NCI-H1105 (cell line): Measurements from ENCODE around the gene RPS21.
"Not testable (repeated sequence)": the region's sequence is repeated elsewhere in the genome, so short reads cannot be mapped to it uniquely, and the experiment has no call there.

Source experiments
- DNase-seq: peaks from one replicate; lab custom pipeline; 2025; lab: John Stamatoyannopoulos, UW

RPS21 gene

DNA sequence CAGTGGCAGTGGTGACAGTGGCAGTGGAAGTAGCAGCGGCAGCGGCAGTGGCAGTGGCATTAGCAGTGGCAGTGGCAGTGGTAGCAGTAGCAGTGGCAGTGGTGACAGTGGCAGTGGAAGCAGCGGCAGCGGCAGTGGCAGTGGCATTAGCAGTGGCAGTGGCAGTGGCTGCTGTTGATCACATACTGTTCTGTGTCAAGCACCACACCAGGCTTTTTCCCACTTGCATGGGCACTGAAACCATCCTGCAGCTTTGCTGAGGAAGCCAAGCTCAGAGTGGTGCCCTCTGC is 39.1 kb downstream of the RPS21 start:
- not testable (repeated sequence) for DNase-seq

DNA sequence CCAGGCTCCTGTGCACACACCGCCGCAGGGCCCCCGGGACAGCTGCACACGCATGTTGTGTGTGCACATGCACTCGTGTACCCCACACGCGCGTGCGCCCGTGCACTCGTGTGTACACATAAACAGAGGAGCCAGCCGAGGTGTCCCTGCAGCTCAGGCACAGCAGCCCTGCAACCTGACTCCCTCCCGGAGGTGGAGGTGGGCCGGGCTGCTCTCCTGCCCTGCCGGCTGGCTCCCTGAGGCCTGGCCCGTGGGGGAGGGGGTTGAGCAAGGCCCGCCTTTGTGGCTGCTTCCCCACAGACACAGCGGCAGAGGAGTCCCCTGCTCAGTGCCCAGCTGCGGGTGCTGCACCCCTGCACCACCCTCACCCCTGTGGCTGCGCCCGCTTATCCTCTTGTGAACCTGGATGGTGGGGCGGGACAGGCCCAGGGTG is 39.8 kb downstream of the RPS21 start:
- DNase-seq, result no peak

DNA sequence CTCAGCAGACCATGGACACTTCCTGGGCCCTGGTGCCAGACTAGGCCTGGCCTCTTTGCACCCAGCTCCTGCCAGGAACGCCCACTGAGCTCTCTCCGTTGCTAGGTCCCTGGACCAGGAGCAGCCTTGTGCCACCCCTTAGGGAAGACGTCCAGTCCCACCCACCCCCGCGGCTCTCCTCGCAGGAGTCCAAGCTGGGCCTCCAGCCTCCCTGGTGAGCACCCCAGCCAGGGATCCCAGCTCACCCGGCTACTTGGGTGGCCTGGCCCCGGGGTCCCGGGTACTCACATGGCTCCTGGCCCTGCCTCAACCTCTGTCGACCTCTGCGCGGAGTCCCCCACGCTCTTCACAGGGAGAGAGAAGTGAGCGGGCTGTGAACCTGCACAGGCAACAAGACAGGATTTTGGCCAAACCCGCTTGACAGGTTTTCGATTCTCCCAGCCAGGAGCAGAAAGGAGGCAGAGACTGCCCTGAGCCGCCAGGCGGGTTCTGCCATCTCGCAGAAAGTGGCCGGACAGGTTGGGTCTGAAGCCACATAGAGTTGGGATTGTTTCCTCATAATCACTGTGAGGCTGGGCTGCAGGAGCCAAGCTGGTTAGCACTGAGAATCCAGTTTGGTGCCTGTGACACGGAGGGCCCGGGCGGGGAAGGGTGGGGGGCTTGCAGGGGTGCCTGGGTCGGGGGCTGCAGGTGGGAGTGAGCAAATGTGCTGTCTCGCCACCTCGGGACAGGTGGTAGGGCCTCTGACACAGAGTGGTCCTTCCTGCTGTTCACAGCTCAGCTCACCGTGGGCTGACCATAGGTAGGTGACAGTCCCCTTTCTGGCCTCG is 40.5 kb downstream of the RPS21 start, which contains the start of gene RBBP8NL:
Gene RBBP8NL, minus strand, starts transcription at position 368 of the 830 bp plus-strand sequence. CDS start 7,892 bp downstream, outside the sequence.
- DNase-seq, result peak; percentile 51

DNA sequence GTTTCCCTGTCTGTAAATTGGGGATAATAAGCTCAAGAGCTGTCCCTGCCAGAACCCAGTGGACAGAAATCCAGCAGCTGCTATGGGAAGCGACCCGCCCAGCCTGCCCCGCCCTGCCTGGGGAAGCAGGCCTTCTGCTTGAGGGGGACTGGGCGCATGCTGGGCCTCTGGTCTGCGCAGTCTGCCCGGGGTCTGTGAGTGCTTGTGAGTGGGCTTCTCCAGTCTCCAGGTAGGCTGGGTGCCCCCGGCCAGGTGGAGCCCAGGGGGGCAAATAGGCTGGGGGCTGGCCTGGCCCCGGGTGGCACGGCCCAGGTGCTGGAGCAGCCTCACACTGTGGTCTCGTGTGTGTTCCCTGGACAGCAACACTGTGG is 41.1 kb downstream of the RPS21 start:
- no peak for DNase-seq

DNA sequence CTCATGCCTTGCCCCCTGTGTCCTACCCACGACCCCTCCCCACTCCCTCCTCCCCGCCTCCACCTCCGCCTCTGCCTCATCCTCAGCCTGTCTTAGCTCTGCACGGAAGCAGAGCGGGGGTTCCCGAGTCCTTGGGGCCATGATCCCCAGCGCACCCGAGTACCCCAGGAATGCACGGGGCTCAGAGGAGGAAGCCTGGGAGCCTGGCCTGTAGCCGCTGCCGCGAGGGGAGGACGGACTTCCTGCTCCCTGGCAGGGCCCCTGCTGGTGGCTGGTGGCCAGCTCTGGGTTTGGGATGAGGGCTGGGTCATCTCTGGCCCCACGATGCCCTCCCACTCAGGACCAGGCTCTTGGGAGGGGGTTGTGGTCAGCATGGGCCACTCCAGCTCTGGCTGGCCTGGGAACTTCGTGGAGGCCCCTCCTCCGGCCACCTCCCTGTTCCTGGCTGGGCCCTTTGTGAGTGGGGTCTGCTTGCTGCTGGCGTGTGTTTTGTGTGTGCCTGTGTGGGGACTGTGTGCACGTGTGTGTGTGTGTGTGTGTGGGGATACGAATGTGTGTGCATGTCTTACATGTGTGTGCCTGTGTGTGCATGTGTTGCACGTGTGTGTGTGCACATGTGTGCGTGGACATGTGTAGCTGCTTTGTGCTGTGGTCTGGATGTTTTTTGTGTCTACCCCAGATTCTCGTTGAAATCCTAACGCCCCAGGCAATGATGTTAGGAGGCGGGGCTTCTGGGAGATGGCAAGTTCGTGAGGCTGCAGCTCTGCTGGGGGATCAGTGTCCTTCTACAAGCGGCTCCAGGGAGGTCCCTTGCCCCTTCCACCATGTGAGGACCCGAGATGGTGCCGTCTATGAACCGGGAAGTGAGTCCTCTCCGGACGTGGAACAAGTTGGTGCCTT is 41.7 kb downstream of the RPS21 start:
- DNase-seq, result no peak

DNA sequence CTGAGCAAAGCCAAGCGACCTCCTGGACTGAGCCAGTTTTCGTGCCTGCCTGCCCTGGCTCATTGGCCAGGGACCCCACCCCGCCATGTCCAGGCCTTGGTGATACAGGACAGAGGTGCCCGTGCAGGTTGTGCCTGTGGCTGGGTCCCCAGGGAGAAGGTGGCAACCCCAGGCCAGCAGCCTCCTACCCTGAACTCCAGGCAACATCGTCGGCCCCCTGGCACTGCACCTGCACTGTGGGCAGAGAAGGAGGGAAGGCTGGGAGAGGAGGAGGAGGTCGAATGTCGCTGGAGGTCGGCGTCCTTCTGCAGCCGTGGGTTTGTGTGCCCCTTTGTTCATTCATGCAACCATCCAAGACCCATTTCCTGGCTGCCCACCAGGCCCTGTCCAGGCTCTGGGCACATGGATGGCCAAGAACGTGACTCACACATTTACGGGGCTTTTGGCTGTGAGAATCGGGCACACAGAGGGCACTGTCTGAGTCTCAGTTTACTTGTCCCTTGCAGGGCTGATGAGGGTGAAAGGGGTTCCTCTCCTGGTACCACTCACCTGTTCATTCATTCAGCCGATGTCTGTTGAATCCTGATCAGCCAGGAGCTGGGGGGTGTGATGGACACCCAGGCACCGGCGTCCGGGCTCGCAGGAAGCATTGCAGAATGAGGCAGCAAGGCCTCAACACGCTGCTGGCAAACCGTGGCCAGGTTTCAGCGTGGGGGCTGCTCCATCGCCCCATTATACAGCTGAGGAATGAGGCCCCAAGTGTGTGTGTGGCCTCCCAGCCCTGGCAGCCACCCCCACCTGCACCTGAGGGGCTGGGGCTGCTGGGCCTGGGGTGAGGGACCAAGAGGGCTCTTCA is 42.8 kb downstream of the RPS21 start:
- no peak for DNase-seq

DNA sequence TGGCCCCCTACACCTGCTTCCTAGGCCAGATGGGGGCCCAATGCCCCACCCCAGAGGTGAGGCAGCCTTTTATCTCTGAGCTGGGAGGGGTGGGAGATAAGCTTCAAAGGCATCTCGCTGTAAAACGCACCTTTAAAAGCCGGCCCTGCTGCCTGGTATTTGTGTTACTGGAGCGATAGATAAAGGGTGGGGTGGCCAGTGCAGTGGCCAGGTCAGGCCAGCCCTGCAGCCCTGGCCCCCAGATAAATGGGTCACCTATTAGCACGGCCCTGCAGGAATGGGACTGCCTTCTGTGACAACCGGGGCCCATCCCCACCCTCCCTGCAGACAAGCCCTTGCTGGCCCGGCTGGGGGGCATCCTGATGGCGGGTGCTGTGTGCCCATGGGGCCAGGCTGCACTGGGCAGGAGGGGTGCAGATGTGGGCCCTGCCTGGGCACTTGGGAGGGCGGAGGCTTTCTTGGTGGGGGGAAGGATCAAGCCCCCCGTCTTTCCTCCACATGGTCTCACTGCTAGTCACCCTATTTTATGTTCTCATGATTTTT is 43.5 kb downstream of the RPS21 start:
- DNase-seq, result no peak

DNA sequence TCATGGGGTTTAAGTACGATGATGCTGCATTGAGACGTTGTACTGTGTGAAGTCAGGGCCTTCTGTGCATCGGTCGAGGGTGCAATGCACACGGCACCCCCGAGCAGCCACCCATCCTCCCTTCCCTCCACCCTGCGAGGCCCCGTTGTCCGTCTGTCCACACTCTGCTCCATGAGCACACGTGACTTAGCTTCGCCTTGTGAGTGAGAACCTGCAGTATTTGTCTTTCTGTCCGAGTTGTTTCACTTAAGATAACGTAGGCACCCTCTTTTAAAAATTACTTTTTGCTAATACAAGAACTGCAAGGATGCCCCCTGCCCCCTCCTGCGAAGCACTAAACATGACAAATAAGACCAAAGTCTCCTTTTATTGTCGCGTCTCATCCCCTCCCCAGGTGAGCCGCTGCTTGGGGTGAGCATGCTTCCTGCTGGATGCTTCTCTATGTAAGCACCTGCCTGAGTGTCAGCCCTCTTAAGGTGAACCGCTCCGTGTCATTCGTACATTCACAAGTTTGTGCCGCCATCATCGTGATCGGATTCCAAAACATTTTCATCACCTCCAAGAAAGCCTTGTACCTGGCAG is 44.1 kb downstream of the RPS21 start:
- no peak for DNase-seq

DNA sequence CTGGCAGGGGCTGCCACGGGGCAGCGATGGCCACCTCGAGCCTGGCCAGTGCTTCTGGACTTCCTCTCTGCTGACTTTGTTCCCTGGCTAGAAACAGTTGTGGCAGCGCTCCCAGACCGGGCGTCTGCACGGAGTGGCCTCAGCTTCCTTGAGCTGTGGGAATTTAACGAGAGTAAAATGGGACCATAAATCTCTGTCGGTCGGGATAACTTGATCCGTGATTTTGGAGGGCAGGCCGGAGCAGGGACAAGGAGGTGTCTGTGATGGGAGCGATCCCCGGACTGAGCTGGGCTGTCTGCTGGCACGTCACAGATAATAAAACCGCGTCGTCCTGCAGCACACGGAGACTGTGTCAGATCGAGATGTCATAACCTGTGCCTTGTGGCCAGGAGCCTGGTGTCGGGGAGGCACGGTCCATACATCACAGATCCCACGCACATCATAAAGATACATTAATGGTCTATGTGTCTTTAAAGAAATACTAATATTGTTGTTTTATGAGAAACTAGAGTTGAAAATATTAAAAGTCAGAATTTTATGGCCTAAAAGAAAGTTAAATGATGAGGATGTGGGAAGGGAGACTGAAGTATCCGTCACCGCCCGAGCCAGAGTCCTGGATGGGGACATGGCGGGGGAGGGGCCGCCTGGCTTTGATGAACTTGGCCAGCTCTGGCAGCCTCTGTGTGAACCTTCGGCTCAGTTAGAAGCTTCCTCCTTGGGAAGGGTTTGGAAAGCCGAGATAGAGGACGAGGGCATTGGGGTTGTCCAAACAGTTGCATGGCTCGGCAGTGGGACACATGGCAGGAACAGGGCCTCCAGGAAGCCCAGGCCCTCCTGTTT is 47.0 kb downstream of the RPS21 start:
- no peak for DNase-seq

DNA sequence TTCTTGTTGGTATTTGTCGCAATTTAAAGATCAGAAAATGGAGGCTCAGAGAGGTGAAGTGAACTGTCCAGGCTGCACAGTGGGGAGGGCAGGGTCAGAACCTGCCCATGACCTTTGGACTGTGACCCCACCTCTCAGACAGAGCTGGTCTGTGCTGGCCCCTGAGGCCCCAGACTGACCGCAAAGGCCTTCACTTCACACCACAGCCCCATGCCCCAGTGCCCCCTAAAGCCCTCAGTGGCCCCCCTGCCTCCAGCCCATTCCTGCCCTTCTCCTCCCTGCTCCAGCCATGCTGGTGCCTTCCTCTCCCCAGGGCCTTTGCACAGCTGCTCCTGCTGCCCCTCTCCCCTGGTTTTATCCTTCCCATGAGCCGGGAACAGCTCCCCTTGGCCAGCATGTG is 49.8 kb downstream of the RPS21 start:
- DNase-seq, result no peak

DNA sequence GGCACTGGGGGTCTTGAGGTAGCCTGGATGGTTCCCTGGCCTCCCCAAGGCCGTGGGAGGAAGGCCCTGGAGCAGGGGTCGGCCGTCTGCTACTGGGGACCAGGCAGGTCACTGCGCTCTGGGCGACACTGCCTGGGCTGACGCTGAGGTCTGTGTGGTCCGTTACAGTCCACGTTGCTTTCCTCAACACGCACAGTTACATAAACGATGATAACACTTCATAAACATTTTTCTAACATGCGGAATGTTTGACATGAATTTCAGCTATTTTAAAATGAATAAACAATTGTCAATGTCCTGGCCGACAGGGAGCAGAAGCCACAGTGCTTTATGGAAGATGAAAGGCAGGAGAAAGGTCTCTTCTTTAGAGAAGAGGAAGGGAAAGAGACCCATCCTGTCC is 50.6 kb downstream of the RPS21 start:
- DNase-seq, result no peak

DNA sequence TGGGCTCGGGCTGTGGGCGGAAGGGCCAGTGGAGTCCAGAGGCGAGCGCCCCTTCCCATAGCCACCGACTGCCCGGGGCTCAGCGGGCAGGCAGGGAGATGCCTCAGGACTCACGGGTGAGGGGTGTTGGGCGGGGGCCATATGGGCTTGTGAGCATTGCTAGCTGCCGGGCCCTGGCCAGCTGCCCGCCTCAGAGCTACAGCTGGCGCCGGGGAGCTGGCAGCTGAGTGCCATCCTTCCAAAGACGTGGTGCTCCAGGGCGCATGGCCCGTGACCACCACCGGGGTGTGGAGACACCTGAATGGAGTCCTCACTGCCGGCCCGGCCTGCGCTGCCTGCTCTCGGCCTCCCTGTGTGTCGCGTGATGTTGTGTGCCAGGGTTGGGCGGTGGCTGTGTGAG is 51.0 kb downstream of the RPS21 start:
- DNase-seq, result peak; percentile 85
